NCI-H1694 (cell line): ENCODE measurements around the gene C11orf54.
"Not testable (repeated sequence)": the region's sequence is repeated elsewhere in the genome, so short reads cannot be mapped to it uniquely, and the experiment has no call there.

Experiments used
- DNase-seq: peaks from one replicate; lab custom pipeline; 2025; lab: John Stamatoyannopoulos, UW

The C11orf54 gene

DNA sequence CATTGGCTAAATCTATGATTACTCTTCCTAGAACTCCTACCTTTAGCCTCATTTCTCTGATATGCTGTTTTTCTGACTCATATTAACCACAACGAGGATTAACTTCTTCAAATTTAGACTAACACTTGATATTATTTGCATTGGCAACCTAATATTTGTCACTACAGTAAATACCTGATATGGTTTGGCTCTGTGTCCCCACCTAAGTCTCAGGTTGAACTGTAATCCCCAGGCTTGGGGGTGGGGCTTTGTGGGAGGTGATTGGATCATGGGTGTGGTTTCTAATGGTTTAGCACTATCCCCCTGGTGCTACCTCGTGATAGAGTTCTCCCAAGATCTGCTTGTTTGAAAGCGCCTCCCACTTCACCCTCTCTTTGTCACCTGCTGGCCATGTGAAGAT, 25.5 kb downstream of the C11orf54 start:
- DNase-seq = no peak

DNA sequence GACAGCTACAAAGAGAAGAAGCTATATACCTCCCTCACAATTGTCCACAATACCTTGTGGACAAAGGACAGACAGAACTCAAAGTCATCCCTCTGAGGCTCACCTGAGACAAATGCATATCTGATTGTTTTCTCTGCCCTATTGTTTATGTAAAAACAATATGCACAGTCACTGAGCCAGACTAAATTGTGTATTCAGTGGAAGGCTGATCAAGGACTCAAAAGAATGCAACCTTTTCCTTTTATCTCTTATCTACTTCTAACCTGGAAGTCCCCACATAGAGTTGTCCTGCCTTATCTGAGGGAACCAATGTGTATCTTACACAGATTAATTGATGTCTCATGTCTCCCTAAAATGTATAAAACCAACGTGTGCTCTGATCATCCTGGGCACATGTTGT, 28.7 kb downstream of the C11orf54 start:
- no peak for DNase-seq

DNA sequence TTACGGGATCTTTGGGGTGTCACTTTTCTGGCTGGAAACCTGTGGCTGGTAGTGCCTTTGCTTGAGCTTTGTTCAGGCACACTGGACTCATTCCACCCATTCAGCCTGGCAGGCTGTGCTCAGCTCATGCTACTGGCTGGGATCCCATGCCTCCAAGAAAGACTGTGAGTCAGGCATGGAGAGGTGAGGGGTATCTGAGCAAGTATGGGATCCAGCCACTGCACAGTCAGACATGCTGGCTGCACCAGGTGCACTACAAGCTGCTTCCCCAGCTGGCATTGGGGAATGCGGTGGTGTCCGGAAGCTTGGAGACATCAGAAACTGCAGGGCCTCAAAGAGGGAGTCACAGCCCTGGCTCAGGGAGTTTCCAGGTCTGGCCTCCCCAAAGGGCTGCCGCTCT, 30.7 kb downstream of the C11orf54 start:
- DNase-seq = no peak

DNA sequence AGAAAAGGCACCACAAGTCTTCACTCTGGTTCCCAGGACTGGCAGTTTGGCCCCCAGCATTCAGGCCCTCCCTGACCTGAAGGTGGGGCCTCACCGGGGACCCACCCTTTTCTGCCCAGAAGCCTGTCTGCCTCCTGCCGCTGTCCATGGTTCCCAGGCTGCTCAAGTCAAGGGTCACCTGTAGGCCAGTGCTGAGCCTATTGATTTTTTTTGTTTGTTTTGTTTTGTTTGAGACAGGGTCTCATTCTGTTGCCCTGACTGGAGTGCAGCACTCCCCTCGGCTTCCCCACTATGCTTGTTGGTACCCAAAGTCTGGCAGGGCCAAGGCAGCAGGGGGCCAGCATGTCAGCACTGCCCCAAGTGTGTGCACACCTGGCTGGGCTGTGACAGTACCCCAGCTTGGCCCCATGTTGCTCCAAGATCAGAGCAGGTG, 31.6 kb downstream of the C11orf54 start:
- DNase-seq = no peak

DNA sequence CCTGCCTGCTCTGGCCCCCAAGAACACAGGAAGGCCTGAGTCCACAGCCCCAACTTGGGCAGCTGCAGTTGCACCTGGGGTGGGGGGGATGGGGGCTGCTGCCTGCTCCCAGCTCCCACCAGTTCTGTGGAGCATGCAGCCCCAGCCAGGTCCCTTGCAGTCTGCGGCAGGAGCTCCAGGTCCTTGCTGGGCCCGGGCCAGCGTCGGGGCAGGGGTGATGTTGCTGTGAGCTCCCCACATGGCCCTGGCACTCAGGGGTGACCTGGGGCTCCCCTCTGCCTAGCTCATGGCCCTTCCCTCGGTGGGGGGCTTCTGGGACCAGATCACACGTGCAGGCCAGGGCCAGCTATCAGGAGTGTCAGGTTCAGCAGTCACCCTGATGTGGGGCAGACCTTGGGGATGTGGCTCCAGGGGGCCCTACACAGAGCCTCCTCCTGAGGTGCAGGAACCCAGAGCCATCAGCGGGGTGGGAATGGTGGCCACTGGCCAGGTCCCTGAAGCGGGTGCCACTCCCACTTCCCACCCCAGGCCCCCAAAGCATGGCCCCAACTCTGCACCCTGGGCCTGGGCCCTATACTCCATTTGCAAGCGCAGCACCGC, 32.2 kb downstream of the C11orf54 start:
- no peak for DNase-seq

DNA sequence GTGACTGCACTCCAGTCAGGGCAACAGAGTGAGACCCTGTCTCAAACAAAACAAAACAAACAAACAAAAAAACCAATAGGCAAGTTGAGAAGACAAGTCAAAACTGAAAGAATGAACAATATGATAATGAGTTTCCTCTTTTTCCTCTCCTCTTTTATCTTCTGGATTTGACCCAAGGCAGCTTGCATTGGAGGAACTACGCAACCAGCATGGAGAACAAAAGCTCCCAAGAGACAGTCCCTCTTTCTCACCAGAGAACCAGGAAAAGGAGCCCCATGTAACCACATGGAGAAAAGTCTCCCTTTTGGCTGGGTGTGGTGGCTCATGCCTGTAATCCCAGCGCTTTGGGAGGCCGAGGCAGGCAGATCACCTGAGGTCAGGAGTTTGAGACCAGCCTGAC, 33.1 kb downstream of the C11orf54 start:
- not testable (repeated sequence) for DNase-seq

DNA sequence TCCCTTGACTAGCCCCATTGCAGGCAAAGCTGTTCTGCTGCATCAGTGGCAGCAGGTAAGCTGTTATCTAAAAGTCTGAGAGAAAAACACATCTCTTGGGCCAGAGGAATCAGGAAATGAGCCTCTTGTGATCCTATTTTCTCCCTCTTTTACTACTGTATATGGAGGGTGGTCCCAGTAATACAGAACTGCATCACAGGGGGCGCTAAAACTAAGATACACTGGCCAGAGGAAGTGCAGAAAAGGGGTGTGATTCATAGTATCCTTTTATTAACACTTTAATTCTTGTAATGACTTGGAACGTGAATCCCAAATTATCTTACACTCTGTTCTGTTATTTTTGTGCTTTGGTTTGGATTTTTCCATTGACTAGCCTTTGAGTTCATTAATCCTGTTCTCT, 33.8 kb downstream of the C11orf54 start:
- no peak for DNase-seq

DNA sequence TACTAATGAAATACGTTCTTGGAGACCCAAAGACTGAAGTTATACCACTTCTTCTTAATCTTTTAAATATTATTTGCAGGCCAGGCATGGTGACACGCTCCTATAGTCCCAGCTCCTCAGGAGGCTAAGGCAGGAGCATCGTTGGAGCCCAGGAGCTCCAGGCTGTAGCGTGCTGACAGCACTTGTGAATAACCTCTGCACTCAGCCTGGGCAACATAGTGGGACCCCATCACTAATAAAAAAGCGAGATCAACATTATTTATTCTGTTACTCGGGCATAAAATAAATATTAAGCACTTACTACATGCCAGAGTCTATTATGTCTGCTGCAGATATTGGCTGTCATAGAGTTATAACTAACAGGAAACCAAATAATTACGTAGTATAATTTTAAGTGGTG, 41.9 kb downstream of the C11orf54 start:
- DNase-seq = no peak

DNA sequence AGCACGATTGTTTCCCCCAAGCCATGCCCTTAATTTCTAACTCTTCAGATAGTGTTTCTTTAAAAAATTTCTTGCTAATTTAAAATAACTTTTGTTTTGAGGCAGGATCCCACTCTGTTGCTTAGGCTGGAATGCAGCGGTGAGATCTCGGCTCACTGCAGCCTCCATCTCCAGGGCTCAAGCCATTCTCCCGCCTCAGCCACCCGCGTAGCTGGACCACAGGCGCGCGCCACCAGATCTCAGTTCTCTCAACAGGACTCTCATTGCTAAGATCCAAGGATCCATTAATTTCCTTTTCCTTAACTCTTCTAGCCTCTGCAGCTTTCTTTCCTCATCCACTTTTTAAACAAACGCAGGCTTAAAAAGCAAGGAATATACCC, 42.3 kb downstream of the C11orf54 start:
- no peak for DNase-seq

DNA sequence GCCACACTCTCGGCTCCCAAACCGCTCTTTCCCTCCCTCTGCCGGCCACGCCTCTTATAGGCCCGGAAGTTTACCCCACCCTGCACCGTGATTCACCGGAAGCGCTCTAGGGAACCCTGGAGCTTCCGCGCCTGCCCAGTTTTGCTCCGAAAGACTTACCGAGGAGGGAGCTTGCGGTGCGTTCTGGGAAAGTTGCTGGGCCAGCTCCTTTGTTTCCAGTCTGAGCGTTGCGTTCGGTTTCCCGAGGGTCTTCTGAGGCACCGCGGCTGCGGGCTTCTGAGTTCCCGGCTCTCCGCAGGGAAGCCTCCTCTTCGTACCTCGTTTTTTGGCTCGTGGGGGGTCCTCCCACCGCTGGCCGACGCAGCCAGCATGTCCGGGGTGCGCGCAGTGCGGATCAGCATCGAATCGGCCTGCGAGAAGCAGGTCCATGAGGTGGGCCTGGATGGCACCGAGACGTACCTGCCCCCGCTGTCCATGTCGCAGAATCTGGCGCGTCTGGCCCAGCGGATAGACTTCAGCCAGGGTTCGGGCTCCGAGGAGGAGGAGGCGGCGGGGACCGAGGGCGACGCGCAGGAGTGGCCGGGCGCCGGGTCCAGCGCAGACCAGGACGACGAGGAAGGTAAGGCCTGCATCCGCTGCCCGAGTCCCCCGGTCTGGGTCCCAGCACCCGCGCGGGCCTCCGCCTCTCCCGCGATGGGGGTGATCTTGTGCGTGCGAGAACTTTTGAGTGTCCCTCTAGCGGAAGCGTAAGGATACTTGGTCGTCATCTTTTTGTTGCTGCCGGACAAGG, 42.9 kb downstream of the C11orf54 start, which contains the start of gene MED17:
TSS of gene MED17 (plus strand) at position 138 of the 790 bp plus-strand sequence. CDS start at position 370, 232 bp downstream.
- peak; percentile 52 for DNase-seq

DNA sequence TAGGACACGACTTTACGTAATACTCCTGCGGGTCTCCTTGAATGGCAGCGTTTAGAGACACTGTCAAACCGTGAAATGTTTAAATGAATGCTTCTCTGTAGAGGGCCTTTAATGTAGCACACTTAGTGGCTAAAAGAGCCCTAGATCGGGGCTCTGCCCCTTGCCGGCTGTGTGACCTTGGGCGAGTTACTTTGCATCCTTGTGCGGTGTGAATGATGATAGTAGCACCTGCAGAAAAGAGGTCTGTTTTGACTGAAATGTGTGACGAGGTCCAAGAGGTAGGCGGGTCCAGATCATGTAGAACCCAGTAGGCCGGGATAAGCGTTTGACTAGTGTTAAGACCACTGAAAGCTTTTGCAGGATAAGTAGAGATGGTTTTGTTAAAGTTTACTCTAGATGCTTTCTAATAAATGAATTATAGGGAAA, 43.5 kb downstream of the C11orf54 start:
- DNase-seq = no peak

DNA sequence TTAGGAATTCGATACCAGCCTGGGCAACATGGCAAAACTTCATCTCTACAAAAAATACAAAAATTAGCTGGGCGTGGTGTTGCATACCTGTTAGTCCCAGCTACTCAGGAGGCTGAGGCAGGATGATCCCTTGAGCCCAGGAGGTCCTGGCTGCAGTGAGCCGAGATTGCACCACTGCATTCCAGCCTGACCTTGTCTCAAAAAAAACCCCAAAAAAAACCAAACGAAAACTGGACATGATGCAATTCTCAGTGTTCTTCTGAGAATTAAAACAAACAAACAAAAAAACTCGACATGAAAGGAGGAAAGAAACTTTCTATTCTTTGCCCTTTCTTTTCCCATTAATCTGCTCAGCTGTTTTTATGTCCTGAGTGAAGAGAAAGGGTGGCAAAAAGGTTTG, 50.0 kb downstream of the C11orf54 start:
- DNase-seq = no peak

DNA sequence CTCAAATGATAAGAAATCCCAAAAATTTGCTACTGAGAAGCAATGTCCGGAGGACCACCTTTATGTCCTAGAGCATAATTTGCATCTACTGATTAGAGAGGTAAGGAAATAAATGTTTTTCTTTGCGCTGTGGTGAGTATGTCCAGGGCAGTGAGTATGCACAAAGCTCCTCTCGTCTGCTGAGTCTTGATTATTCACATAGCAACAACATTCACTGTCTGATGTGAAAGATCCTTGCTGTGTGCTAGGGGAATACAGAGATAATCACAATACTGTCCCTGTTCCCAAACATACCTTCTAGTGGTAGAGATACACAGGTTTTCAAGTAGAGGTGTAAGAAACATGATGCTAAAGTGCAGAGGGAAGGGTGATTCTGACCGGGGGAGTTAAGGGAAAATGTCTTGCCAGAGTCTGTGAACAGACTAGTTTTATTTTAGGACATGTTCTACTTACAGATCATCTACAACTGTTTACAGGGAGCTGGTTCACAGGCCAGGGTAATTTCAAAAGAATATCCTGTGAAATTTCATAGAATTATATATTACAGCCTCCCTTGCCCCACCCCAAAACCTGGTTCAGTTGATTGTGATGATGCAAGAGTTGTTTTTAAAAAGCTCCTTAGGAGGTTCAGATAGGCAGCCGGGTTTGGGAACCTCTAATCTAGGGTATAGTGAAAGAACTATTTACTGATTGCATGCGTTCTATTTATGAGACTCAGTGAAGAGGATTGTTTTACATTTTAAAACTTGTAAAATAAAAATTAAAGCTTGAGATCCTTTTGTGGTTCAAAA, 55.2 kb downstream of the C11orf54 start:
- no peak for DNase-seq

DNA sequence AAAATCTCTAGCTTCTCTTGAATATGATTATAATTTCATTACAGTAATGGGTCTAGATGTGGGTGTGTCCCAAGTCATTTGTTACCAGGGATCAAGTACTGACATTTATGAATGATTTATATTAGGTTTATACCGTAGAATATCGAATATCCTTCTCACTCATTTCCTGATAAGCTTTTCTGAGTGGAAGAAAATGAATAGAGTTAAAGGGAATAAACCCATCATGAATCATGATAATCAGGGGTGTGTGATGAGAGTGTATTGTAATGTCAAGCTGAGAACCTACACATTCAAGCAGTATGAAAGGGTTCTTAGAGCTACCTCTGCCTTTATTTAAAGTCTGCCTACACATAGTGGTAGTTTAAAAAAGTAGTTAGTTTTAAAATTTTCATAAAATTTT, 59.9 kb downstream of the C11orf54 start:
- DNase-seq = no peak

DNA sequence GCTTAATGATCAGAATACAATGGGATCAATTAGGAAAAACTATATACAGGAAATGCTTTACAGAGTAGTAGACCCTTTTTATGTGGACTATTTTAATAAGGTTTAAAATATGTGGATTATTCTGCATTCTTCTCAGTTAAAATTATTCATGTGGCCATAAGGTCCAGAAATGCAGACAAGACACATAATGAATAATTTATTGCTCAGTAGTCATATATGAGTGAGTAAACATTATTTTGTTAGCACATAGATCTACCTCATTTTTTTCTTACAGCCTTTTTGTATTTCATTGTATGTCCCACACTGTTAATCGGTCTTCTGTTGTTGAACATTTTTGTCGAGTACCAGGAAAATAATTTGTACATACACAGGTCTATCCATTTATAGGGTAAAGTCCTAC, 63.4 kb downstream of the C11orf54 start:
- no peak for DNase-seq

DNA sequence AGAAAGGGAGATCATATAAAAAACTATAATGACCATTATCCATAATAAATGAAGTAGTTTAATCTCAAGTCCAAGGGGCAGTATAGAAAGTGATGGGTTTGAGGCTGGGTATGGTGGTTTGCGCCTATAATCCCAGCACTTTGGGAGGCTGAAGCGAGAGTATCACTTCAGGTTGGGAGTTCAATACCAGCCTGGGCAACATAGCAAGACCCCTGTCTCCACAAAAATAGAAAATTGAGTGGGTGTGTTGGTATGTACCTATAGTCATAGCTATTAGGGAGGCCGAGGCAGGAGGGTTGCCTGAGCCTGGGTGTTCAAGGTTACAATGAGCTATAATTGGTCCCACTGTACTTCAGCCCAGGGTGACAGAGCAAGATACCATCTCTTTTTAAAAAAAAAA, 66.5 kb downstream of the C11orf54 start:
- no peak for DNase-seq

DNA sequence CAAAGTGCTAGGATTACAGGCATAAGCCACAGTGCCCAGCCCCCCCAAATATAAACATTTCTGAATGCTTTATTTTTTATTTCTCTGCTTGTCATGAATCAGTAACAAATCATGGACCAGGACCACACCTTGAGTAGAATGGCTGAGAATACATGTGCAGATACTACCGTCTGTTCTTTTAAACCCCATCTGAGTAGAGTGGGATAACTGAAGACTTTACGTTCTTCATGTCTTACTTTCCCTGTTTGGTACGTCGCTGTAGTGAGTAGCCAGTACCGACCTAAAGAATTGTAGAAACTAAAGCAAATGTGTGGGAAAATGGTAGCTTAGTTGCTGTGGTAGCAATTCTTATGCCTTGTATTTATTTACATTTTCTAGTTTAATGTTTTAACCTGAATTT, 72.5 kb downstream of the C11orf54 start:
- DNase-seq = no peak
